Left lung (tissue), 10 donors: ENCODE results near the gene TBC1D17. TPM values are rescaled to one million over a fixed set of nuclear protein-coding genes. Genes with fewer than 3 reads are reported as not detected.

Experiments used
- ATAC-seq: fragments of 200-7000 bp; cut with Tn5 transposase; one replicate; pipeline ENCODE4 v1.9.1; 2020; ENCODE audit warnings: moderate library complexity
- DNase-seq, 4 donors: peaks; one replicate each; pipeline ENCODE4 v3.0.0-alpha.2; 2013 to 2020
- H3K27ac ChIP-seq, 2 donors: fragments of 200-600 bp; sonication (generic) in 1 of 2; one replicate each; pipeline versions ENCODE4 v1.5.0 to v1.8.0; 2020 to 2021
- H3K27me3 ChIP-seq, 2 donors: fragments of 200-600 bp; sonication (generic) in 1 of 2; one replicate each; pipeline versions ENCODE4 v1.5.0 to v1.8.0; 2020 to 2021
- H3K36me3 ChIP-seq, 2 donors: fragments of 200-600 bp; sonication (generic) in 1 of 2; one replicate each; pipeline versions ENCODE4 v1.5.0 to v1.8.0; 2020 to 2021
- H3K4me1 ChIP-seq, 2 donors: fragments of 200-600 bp; one replicate each; pipeline ENCODE4 v1.8.0; 2021
- H3K4me3 ChIP-seq, 2 donors: fragments of 200-600 bp; sonication (generic) in 1 of 2; one replicate each; pipeline versions ENCODE4 v1.5.0 to v1.8.0; 2020 to 2021; ENCODE audit warnings: mild to moderate bottlenecking in 1 of 2
- H3K9me3 ChIP-seq, 2 donors: fragments of 200-600 bp; sonication (generic) in 1 of 2; one replicate each; pipeline versions ENCODE4 v1.5.0 to v1.8.0; 2020 to 2021
- CTCF ChIP-seq, 2 donors: fragments of 200-600 bp; sonication (generic) in 1 of 2; IDR thresholded peaks; one replicate each; pipeline versions ENCODE4 v1.5.0 to v1.8.0; 2021; ENCODE audit warnings: antibody characterized with exemption in 2 of 2
- intact Hi-C, 2 donors: fragments of 100-400 bp; cut with DNase I; formaldehyde crosslinking; loops; one replicate each; pipeline versions ENCODE4 v1.11.2 to v1.14.2; 2022
- polyA plus RNA-seq, 6 donors: library from polyadenylated mRNA; unstranded; fragments of 120-200 nt; gene quantifications; one replicate each; pipeline ENCODE4 v1.2.1, GENCODE V29; 2013; ENCODE audit not compliant: insufficient read length in 6 of 6
- total RNA-seq, 2 donors: library from RNA; stranded (reverse); fragmentation: NEBNext Ultra II Directional; extraction: Animal tissue kit (Norgen Biotek cat#: 25700); gene quantifications; one replicate each; pipeline ENCODE4 v1.2.1, GENCODE V29; 2021
- donor health status: DM: no; HTN: yes; CAD: no.
- donor health status: DM: no; HTN: no; CAD: no.

TBC1D17 gene
- total and polyA plus RNA-seq, 8 donors: 35.2 to 47.2 (median 45.0) TPM

- Histone ChIP-seq H3K4me1 (peaks cover 5 to 45% of the 10 kb centered on the region in 2 donors), H3K4me3 (no peak overlapping the region), H3K27ac (no peak overlapping the region), H3K36me3 (peaks cover 0 to 31% of the 10 kb centered on the region in 2 donors), H3K9me3 (no peaks in the 10 kb centered on the region), H3K27me3 (no peaks in the 10 kb centered on the region)
- no peak for ATAC-seq
- intact Hi-C loops: no loop called here
- no peak for TF ChIP-seq CTCF (IDR thresholded peaks at IDR 0.05)
- peak in 1 of 4 donors; percentile 78 for DNase-seq
Observed at GRCh38 chr19:49873129-49873521, 4.4 kb upstream of the TBC1D17 start.

- no peak overlapping the region for H3K27ac ChIP-seq
- no peaks in the 10 kb centered on the region for H3K9me3 ChIP-seq
- H3K36me3 ChIP-seq: peaks cover 0 to 31% of the 10 kb centered on the region in 2 donors
- TF ChIP-seq CTCF (IDR thresholded peaks at IDR 0.05): no peak
- no peak overlapping the region for H3K4me3 ChIP-seq
- intact Hi-C loops: no loop called here
- H3K4me1 ChIP-seq: peaks cover 2 to 45% of the 10 kb centered on the region in 2 donors
- DNase-seq (peak in 1 of 4 donors; percentile 59), ATAC-seq (no peak)
- no peaks in the 10 kb centered on the region for H3K27me3 ChIP-seq
Observed at GRCh38 chr19:49873834-49874233, 3.7 kb upstream of the TBC1D17 start.

- Histone ChIP-seq H3K27me3 (no peaks in the 10 kb centered on the region), H3K27ac (peak overlapping the region in 1 of 2 donors; percentile 99), H3K36me3 (peaks cover 0 to 38% of the 10 kb centered on the region in 2 donors), H3K4me1 (peaks cover 2 to 50% of the 10 kb centered on the region in 2 donors), H3K4me3 (no peak overlapping the region), H3K9me3 (no peaks in the 10 kb centered on the region)
- TF ChIP-seq CTCF (IDR thresholded peaks at IDR 0.05): no peak
- no peak for DNase-seq
- no peak for ATAC-seq
- intact Hi-C loops: no loop called here
Observed at GRCh38 chr19:49874503-49875157, 2.9 kb upstream of the TBC1D17 start.

GRCh38 chr19:49875177-49875576, 2.3 kb upstream of the TBC1D17 start:
- H3K27ac ChIP-seq: peak overlapping the region in 1 of 2 donors; percentile 99
- H3K36me3 ChIP-seq: peaks cover 0 to 43% of the 10 kb centered on the region in 2 donors
- no peak for DNase-seq
- H3K4me1 ChIP-seq: peaks cover 0 to 49% of the 10 kb centered on the region in 2 donors
- peak overlapping the region in 1 of 2 donors; percentile 82 for H3K4me3 ChIP-seq
- no peak for TF ChIP-seq CTCF (IDR thresholded peaks at IDR 0.05)
- H3K9me3 ChIP-seq: no peaks in the 10 kb centered on the region
- H3K27me3 ChIP-seq: no peaks in the 10 kb centered on the region
- no peak for ATAC-seq
- intact Hi-C loops: no loop called here

GRCh38 chr19:49875857-49876421, 1.6 kb upstream of the TBC1D17 start:
- Histone ChIP-seq H3K27me3 (no peaks in the 10 kb centered on the region), H3K4me3 (peak overlapping the region; percentile 82), H3K27ac (peak overlapping the region; percentile 99 to 100), H3K4me1 (peaks cover 0 to 42% of the 10 kb centered on the region in 2 donors), H3K36me3 (peaks cover 0 to 50% of the 10 kb centered on the region in 2 donors), H3K9me3 (no peaks in the 10 kb centered on the region)
- TF ChIP-seq CTCF (IDR thresholded peaks at IDR 0.05): no peak
- peak; percentile 5 for ATAC-seq
- peak in 3 of 4 donors; percentile 62 to 90 (median 72) for DNase-seq
- intact Hi-C loops: no loop called here
